H1 (cell line): Measurements from ENCODE around the gene ATP13A2. TPM values are rescaled to one million over a fixed set of nuclear protein-coding genes. Genes with fewer than 3 reads are reported as not detected.
A peak's percentile ranks its signal among the peaks of the same experiment; 100 is the strongest.

ENCODE experiments used
- CTCF ChIA-PET: fragments of 300-600 bp; sonication (Branson Sonifier 250); formaldehyde crosslinking; loops from one replicate; lab custom pipeline; 2021; ENCODE audit not compliant: partially characterized antibody; lab: Charles Lee
- POLR2A ChIA-PET: fragments of 300-600 bp; sonication (Branson Sonifier 250); formaldehyde crosslinking; loops from one replicate; lab custom pipeline; 2021; ENCODE audit warnings: inconsistent platforms; ENCODE audit not compliant: partially characterized antibody; lab: Charles Lee
- DNase-seq, 2 experiments: peaks; one replicate each; pipeline versions ENCODE4 v3.0.0 to v3.0.0-alpha.2; 2010 to 2022; ENCODE audit warnings: low spot score in 2 of 2, low read depth in 1 of 2, mixed read lengths in 1 of 2
- FAIRE-seq: peaks from 2 replicates; lab custom pipeline; 2011; peaks lifted over from hg19 to GRCh38; lab: Jason Lieb, UNC
- H2AFZ ChIP-seq: 2 replicates; pipeline ENCODE4 v1.8.1; 2012; ENCODE audit warnings: low read length, inconsistent platforms
- H2AK5ac ChIP-seq: 2 replicates; pipeline ENCODE4 v1.6.1; 2013; ENCODE audit warnings: low read depth, low read length
- H2BK120ac ChIP-seq: replicated peaks from 2 replicates; pipeline ENCODE3; 2013; ENCODE audit warnings: low read depth, low read length, inconsistent platforms
- H2BK12ac ChIP-seq: 2 replicates; pipeline ENCODE4 v1.6.1; 2013; ENCODE audit warnings: low read depth, low read length
- H2BK15ac ChIP-seq: 2 replicates; pipeline ENCODE4 v1.6.1; 2013; ENCODE audit warnings: low read length
- H2BK20ac ChIP-seq: 2 replicates; pipeline ENCODE4 v1.6.1; 2013; ENCODE audit warnings: low read length
- H2BK5ac ChIP-seq: 2 replicates; pipeline ENCODE4 v1.6.1; 2013; ENCODE audit warnings: low read depth, low read length
- H3K14ac ChIP-seq: 2 replicates; pipeline ENCODE4 v1.6.1; 2013; ENCODE audit warnings: inconsistent platforms; ENCODE audit not compliant: insufficient read length
- H3K18ac ChIP-seq: 2 replicates; pipeline ENCODE4 v1.6.1; 2013; ENCODE audit warnings: low read length; ENCODE audit errors: extremely low read depth
- H3K23ac ChIP-seq: 2 replicates; pipeline ENCODE4 v1.6.1; 2013; ENCODE audit warnings: inconsistent platforms; ENCODE audit not compliant: insufficient read length
- H3K23me2 ChIP-seq: 2 replicates; pipeline ENCODE4 v1.6.1; 2013; ENCODE audit warnings: low read depth, low read length
- H3K27ac ChIP-seq: 2 replicates; pipeline ENCODE4 v1.6.1; 2011; ENCODE audit warnings: low read depth, low read length, inconsistent platforms
- H3K27me3 ChIP-seq, 4 experiments: replicated peaks in 1 of 4; 1 replicate in 1 of 4; 2 replicates in 3 of 4; pipeline versions ENCODE4 v1.6.1 to v1.8.1; 2011 to 2013; ENCODE audit warnings: low read length in 3 of 4, mild to moderate bottlenecking in 3 of 4, inconsistent platforms in 2 of 4, mixed read lengths in 2 of 4, moderate library complexity in 1 of 4; ENCODE audit not compliant: control insufficient read depth in 3 of 4, insufficient read depth in 3 of 4; ENCODE audit errors: extremely low read depth in 1 of 4
- H3K36me3 ChIP-seq, 4 experiments: 2 replicates each; pipeline versions ENCODE4 v1.6.1 to v1.8.1; 2011 to 2013; ENCODE audit warnings: mild to moderate bottlenecking in 4 of 4, low read length in 3 of 4, moderate library complexity in 2 of 4, control low read depth in 1 of 4, inconsistent platforms in 1 of 4; ENCODE audit not compliant: insufficient read depth in 4 of 4, control insufficient read depth in 2 of 4
- H3K4ac ChIP-seq: replicated peaks from 2 replicates; pipeline ENCODE3; 2013; ENCODE audit warnings: low read length, low read depth, mixed read lengths, inconsistent platforms; ENCODE audit not compliant: insufficient read length
- H3K4me1 ChIP-seq, 4 experiments: replicated peaks in 1 of 4; 1 replicate in 1 of 4; 2 replicates in 3 of 4; pipeline versions ENCODE4 v1.6.1 to v1.8.1; 2011 to 2013; ENCODE audit warnings: low read length in 3 of 4, inconsistent platforms in 2 of 4, mixed read lengths in 1 of 4; ENCODE audit not compliant: insufficient read depth in 4 of 4, control insufficient read depth in 3 of 4
- H3K4me2 ChIP-seq, 2 experiments: 2 replicates each; pipeline versions ENCODE4 v1.6.1 to v1.8.1; 2011 to 2013; ENCODE audit warnings: low read depth in 2 of 2, low read length in 2 of 2, control low read depth in 1 of 2, inconsistent platforms in 1 of 2, mild to moderate bottlenecking in 1 of 2; ENCODE audit not compliant: insufficient read depth in 1 of 2
- H3K4me3 ChIP-seq, 4 experiments: fragments of 200-600, 300-600 bp in 1 of 4; sonication (generic), shearing (Covaris generic), sonication (Bioruptor Twin) in 1 of 4; 2 replicates each; pipeline versions ENCODE4 v1.5.1 to v1.8.1; 2011 to 2016; ENCODE audit warnings: low read length in 4 of 4, low read depth in 3 of 4, control low read depth in 2 of 4, inconsistent platforms in 2 of 4, mild to moderate bottlenecking in 2 of 4, mixed read lengths in 1 of 4, moderate library complexity in 1 of 4; ENCODE audit not compliant: insufficient read depth in 2 of 4; ENCODE audit errors: extremely low read depth in 1 of 4
- H3K56ac ChIP-seq: replicated peaks from 2 replicates; pipeline ENCODE3; 2013; ENCODE audit warnings: low read depth, mild to moderate bottlenecking, mixed read lengths, low read length, inconsistent platforms; ENCODE audit not compliant: insufficient read length
- H3K79me1 ChIP-seq: 2 replicates; pipeline ENCODE4 v1.6.1; 2013; ENCODE audit warnings: low read depth, low read length, control low read depth
- H3K79me2 ChIP-seq, 2 experiments: 2 replicates each; pipeline versions ENCODE4 v1.6.1 to v1.8.1; 2012 to 2013; ENCODE audit warnings: low read length in 2 of 2, mild to moderate bottlenecking in 2 of 2, inconsistent platforms in 1 of 2; ENCODE audit not compliant: insufficient read depth in 2 of 2, control insufficient read depth in 1 of 2
- H3K9ac ChIP-seq, 4 experiments: replicated peaks in 1 of 4; 1 replicate in 1 of 4; 2 replicates in 3 of 4; pipeline versions ENCODE4 v1.6.1 to v1.8.1; 2011 to 2013; ENCODE audit warnings: low read depth in 3 of 4, low read length in 3 of 4, control low read depth in 2 of 4, mild to moderate bottlenecking in 2 of 4, moderate library complexity in 2 of 4, inconsistent platforms in 1 of 4; ENCODE audit errors: extremely low read depth in 1 of 4
- H3K9me3 ChIP-seq, 2 experiments: 2 replicates each; pipeline versions ENCODE4 v1.6.1 to v1.8.1; 2012 to 2013; ENCODE audit warnings: mild to moderate bottlenecking in 2 of 2, moderate library complexity in 2 of 2, control low read depth in 1 of 2, inconsistent platforms in 1 of 2, low read depth in 1 of 2, low read length in 1 of 2, mixed read lengths in 1 of 2; ENCODE audit not compliant: insufficient read depth in 2 of 2
- H4K20me1 ChIP-seq, 2 experiments: replicated peaks in 1 of 2; 2 replicates each; pipeline versions ENCODE3 to v1.8.1; 2011 to 2013; ENCODE audit warnings: inconsistent platforms in 2 of 2, low read length in 2 of 2, mild to moderate bottlenecking in 1 of 2; ENCODE audit not compliant: insufficient read depth in 2 of 2, control insufficient read depth in 1 of 2
- H4K5ac ChIP-seq: 2 replicates; pipeline ENCODE4 v1.6.1; 2013; ENCODE audit warnings: low read length, low read depth, mixed read lengths, inconsistent platforms; ENCODE audit not compliant: insufficient read length
- H4K8ac ChIP-seq: 2 replicates; pipeline ENCODE4 v1.8.0; 2013; ENCODE audit warnings: mild to moderate bottlenecking, moderate library complexity, low read length, inconsistent platforms; ENCODE audit not compliant: insufficient read depth; ENCODE audit errors: extremely low read depth
- H4K91ac ChIP-seq: replicated peaks from 2 replicates; pipeline ENCODE3; 2013; ENCODE audit warnings: low read length, mixed read lengths, inconsistent platforms; ENCODE audit not compliant: insufficient read length
- CHD1 ChIP-seq: IDR thresholded peaks from 2 replicates; pipeline ENCODE4 v1.6.1; 2012; ENCODE audit warnings: low read depth, low read length, improper control_type of control experiment
- SRF ChIP-seq: IDR thresholded peaks from 2 replicates; pipeline ENCODE4 v1.6.1; 2011; ENCODE audit warnings: mild to moderate bottlenecking, low read depth, low read length, moderate library complexity
- WGBS, 2 experiments: shearing (Covaris generic) in 1 of 2; methylation state at CpG; one replicate each; pipeline versions ENCODE4 v1.1.6 to v1.1.7; 2013 to 2015; ENCODE audit warnings: low lambda C conversion rate in 2 of 2, mixed read lengths in 2 of 2, inconsistent platforms in 1 of 2, low coverage in 1 of 2, missing lambda C conversion rate in 1 of 2; ENCODE audit not compliant: insufficient replicate concordance in 2 of 2, insufficient coverage in 1 of 2, insufficient read length in 1 of 2; ENCODE audit errors: extremely low coverage in 1 of 2, missing lambda C conversion rate in 1 of 2; 5-methylcytosine and 5-hydroxymethylcytosine counted together
- polyA plus RNA-seq, 7 experiments: library from polyadenylated mRNA; depleted of rRNA in 3 of 7; stranded (reverse) in 5 of 7; unstranded in 2 of 7; fragments of >200 nt in 5 of 7; fragments of 200-250 nt in 2 of 7; gene quantifications; 1 replicate in 5 of 7; 2 replicates in 1 of 7; 4 replicates in 1 of 7; pipeline versions ENCODE4 v1.2.1 to v1.2.3, GENCODE V29; 2011 to 2013; ENCODE audit warnings: missing spikeins in 2 of 7, mixed read lengths in 2 of 7
- total RNA-seq: library from RNA; stranded (reverse); fragmentation: NEBNext Ultra II Directional; extraction: Animal tissue kit (Norgen Biotek cat#: 25700); gene quantifications from 2 replicates; pipeline ENCODE4 v1.2.1, GENCODE V29; 2021

ATP13A2 gene
- total and polyA plus RNA-seq, 2 of the 8 experiments (the other 6 are each of a cell fraction or from before 2014, with no cell fraction given), result 82.1 to 83.6 TPM

- H3K27ac ChIP-seq, result no peak overlapping the region
- CTCF ChIA-PET, result no interaction called here
- peaks cover 0 to 7% (median 0%) of the 10 kb centered on the region in 4 experiments; a peak in 1 of 7 replicates for H3K4me1 ChIP-seq
- H3K4ac ChIP-seq, result peak overlapping the region; percentile 17
- no peaks in the 10 kb centered on the region for H3K9me3 ChIP-seq
- 0 out of 2 replicates have a peak overlapping the region, but pooled peaks have one; percentile 39 for H2BK12ac ChIP-seq
- peak overlapping the region; percentile 90 to 91 for H3K4me2 ChIP-seq
- H3K4me3 ChIP-seq, result peak overlapping the region; percentile 83 to 99 (median 90)
- TF ChIP-seq CHD1 (no peak), SRF (no peak)
- H2BK15ac ChIP-seq, result no peak overlapping the region
- peak overlapping the region; percentile 86; the same call in 1 of the 2 replicates for H2AK5ac ChIP-seq
- H4K8ac ChIP-seq, result no peak overlapping the region
- H2BK20ac ChIP-seq, result no peak overlapping the region
- no peak overlapping the region for H3K56ac ChIP-seq
- H3K79me1 ChIP-seq, result peaks cover 5% of the 10 kb centered on the region; the same call in 1 of the 2 replicates
- no peak overlapping the region for H4K5ac ChIP-seq
- H3K18ac ChIP-seq, result no peak overlapping the region
- H4K20me1 ChIP-seq, result no peaks in the 10 kb centered on the region
- H3K23ac ChIP-seq, result no peak overlapping the region
- 20% methylated on average over 12 of the region's 12 CpGs; no CpG with 5 or more reads in 1 of the 2 experiments for WGBS, 2 experiments
- peaks cover 0 to 10% (median 6%) of the 10 kb centered on the region in 4 experiments; a peak in 6 of 8 replicates for H3K36me3 ChIP-seq
- H2BK5ac ChIP-seq, result peak overlapping the region; percentile 87
- no peak overlapping the region for H2AFZ ChIP-seq
- H4K91ac ChIP-seq, result no peak overlapping the region
- DNase-seq (no peak), FAIRE-seq (no peak)
- peaks cover 5% of the 10 kb centered on the region for H3K23me2 ChIP-seq
- H3K27me3 ChIP-seq, result no peaks in the 10 kb centered on the region
- peaks cover 10 to 39% of the 10 kb centered on the region in 2 experiments for H3K79me2 ChIP-seq
- no peak overlapping the region for H2BK120ac ChIP-seq
- H3K9ac ChIP-seq, result peak overlapping the region; percentile 10 to 87 (median 83)
- POLR2A ChIA-PET, result no interaction called here
- H3K14ac ChIP-seq, result no peak overlapping the region
These were observed 41.5 kb upstream of the ATP13A2 start for GRCh38 chr1:17053086-17053684.
